Astrocyte of the spinal cord (primary cell): ENCODE data around the gene THOC1.

Source experiments
- DNase-seq: peaks from one replicate; pipeline ENCODE4 v3.0.0; 2011; ENCODE audit warnings: low read depth, low spot score
- H3K4me3 ChIP-seq: 2 replicates; pipeline ENCODE4 v1.5.1; 2011; ENCODE audit warnings: low read depth, mild to moderate bottlenecking, low read length, moderate library complexity
- in situ Hi-C: cut with HindIII; loops from 2 replicates; pipeline ENCODE4 v1.10.0; 2017; ENCODE audit warnings: low sequenced_read_pairs
- TF ChIP-seq, protein P1 (sequence below): IDR thresholded peaks from 2 replicates; pipeline ENCODE4 v1.5.1; 2012; ENCODE audit warnings: low read depth, mild to moderate bottlenecking, low read length, inconsistent platforms

The THOC1 gene

DNA sequence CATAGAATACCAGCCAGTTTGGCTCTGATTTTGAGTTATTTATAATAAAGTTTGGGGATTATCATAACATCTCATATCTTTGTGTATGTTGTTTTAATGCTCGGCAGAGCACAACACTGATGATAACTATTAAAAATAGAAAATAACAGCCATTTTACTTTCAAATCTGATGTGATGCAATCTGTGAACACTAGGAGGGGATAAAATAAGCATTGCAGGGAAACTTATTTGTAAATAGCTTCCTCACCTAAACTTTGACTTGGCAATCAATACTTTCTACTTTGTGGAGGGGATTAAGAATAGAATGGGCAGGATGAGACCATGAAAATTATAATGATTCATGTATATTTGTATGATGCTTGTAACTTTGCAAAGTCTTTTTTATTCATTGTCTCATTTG lies 55.1 kb downstream of the THOC1 start:
- no peak for DNase-seq
- H3K4me3 ChIP-seq = no peak overlapping the region
- in situ Hi-C loops = no loop called here
- TF ChIP-seq, protein P1, sequence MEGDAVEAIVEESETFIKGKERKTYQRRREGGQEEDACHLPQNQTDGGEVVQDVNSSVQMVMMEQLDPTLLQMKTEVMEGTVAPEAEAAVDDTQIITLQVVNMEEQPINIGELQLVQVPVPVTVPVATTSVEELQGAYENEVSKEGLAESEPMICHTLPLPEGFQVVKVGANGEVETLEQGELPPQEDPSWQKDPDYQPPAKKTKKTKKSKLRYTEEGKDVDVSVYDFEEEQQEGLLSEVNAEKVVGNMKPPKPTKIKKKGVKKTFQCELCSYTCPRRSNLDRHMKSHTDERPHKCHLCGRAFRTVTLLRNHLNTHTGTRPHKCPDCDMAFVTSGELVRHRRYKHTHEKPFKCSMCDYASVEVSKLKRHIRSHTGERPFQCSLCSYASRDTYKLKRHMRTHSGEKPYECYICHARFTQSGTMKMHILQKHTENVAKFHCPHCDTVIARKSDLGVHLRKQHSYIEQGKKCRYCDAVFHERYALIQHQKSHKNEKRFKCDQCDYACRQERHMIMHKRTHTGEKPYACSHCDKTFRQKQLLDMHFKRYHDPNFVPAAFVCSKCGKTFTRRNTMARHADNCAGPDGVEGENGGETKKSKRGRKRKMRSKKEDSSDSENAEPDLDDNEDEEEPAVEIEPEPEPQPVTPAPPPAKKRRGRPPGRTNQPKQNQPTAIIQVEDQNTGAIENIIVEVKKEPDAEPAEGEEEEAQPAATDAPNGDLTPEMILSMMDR = no peak

DNA sequence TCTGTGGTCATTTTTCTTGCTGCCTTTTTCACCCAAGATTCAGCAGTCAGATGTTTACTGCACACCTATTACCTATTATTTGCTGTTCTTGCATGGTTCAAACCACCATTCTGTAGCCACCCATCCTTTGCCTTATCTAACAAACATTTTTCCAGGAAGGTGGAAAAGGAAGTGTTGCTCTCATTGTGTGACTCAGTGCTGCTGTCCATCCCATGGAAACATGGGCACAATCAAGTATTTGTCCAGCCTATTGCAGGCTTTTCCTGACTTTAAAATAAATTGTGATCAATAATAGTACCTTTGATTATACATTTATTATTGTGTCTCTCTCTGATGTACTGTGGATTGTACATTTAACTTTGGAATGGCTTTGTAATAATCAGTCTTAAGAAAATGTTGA lies 56.3 kb downstream of the THOC1 start:
- TF ChIP-seq, protein P1 = no peak
- no peak for DNase-seq
- in situ Hi-C loops = no loop called here
- no peak overlapping the region for H3K4me3 ChIP-seq

- TF ChIP-seq, protein P1 = no peak
- no peak for DNase-seq
- no peak overlapping the region for H3K4me3 ChIP-seq
- in situ Hi-C loops = no loop called here
Observed at GRCh38 chr18:210733-211132, 57.1 kb downstream of the THOC1 start.

DNA sequence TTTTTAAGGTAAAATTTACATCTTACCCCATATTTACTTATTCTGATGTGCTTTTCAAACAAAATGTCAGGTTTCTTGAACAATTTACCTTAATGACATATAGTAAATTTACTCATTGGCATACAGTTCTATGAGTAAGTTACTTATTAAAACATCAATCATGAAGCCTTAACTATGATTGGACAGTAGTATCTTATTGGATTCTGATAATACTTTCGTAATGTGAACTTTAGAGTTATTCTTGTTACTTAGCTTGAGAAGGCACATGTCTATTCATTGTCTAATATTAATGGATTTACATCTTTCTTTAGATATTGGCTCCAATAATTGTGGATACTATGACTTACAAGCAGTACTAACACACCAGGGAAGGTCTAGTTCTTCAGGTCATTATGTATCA lies 57.8 kb downstream of the THOC1 start:
- DNase-seq = no peak
- in situ Hi-C loops = no loop called here
- TF ChIP-seq, protein P1 = no peak
- no peak overlapping the region for H3K4me3 ChIP-seq

DNA sequence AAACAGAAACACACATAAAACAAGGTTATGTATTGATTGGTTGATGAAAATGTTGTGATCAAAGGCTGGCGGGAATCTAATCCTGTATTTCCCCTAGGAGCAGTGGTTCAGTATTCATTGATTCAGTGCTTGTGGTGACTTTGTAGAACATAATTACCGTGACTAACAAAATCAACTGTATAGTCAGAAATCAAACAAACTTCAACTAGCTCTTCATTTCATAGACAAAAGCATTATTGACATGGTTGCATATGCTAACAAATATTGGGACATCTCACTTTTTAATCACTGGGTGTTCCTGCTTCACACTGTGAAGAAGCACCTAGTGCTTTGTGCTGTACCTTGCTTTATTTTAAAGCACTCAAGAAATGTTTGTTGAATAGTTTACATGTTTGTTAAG lies 68.1 kb downstream of the THOC1 start:
- in situ Hi-C loops = no loop called here
- no peak overlapping the region for H3K4me3 ChIP-seq
- TF ChIP-seq, protein P1 = no peak
- DNase-seq = no peak

- TF ChIP-seq, protein P1 = no peak
- no peak overlapping the region for H3K4me3 ChIP-seq
- DNase-seq = no peak
- in situ Hi-C loops = no loop called here
Observed at GRCh38 chr18:199214-199613, 68.6 kb downstream of the THOC1 start.

DNA sequence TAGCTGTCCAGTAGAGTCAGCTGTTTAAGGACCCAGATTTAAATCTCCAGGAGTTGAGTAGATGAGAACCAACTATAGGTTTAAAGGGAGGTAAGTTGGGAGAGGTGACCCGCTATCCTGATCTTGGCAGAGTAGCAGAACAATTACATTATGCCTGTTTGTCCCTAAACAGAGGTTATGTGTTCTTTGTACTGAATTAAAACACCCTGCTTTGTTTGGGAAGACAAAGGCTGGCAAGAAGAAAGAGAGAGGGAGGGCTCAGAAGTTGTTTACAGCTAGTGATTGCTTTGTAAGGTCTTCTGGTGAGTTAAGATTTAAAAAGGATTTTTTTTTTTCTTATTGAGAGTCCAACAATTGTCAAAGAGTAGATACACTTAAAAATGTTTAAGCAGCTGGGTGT lies 72.2 kb downstream of the THOC1 start:
- TF ChIP-seq, protein P1 = no peak
- DNase-seq = no peak
- no peak overlapping the region for H3K4me3 ChIP-seq
- in situ Hi-C loops = no loop called here
